HepG2 (cell line): Measurements from ENCODE around the gene CA7. TPM values are rescaled to one million over a fixed set of nuclear protein-coding genes. Genes with fewer than 3 reads are reported as not detected.

Experiments used
- ASH2L ChIP-seq: fragments of 300-600, 200-600 bp; sonication (generic); IDR thresholded peaks from 2 replicates; pipeline ENCODE4 v1.7.0; 2017; ENCODE audit warnings: low read depth, mild to moderate bottlenecking, moderate library complexity, mixed read lengths, low read length; ENCODE audit not compliant: insufficient read length
- BRF2 ChIP-seq: sonication (generic); formaldehyde crosslinking; IDR thresholded peaks from 2 replicates; pipeline ENCODE4 v1.8.1; 2022; ENCODE audit warnings: mild to moderate bottlenecking, missing genetic modification reagents
- DNMT1 ChIP-seq: sonication (generic); formaldehyde crosslinking; IDR thresholded peaks from 2 replicates; pipeline ENCODE4 v1.5.1; 2020; ENCODE audit warnings: mild to moderate bottlenecking, missing genetic modification reagents
- E2F5 ChIP-seq: sonication (generic); formaldehyde crosslinking; conservative IDR thresholded peaks from 2 replicates; pipeline ENCODE4 v1.4.0; 2020; ENCODE audit warnings: missing genetic modification reagents
- EP300 ChIP-seq, 3 experiments: sonication (generic) in 1 of 3; formaldehyde crosslinking in 1 of 3; IDR thresholded peaks; 2 replicates each; pipeline versions ENCODE4 v1.5.1 to v1.6.1; 2011 to 2020; ENCODE audit warnings: low read depth in 2 of 3, low read length in 2 of 3, borderline replicate concordance in 1 of 3, improper control_type of control experiment in 1 of 3, mild to moderate bottlenecking in 1 of 3, missing genetic modification reagents in 1 of 3, moderate library complexity in 1 of 3
- IKZF1 ChIP-seq: fragments of 450-650 bp; IDR thresholded peaks from 2 replicates; pipeline ENCODE4 v1.7.1; 2016
- KAT7 ChIP-seq: IDR thresholded peaks from 2 replicates; pipeline ENCODE4 v1.6.1; 2018; ENCODE audit warnings: borderline replicate concordance, missing compliant biosample characterization
- MED13 ChIP-seq: sonication (generic); formaldehyde crosslinking; IDR thresholded peaks from 2 replicates; pipeline ENCODE4 v1.5.0; 2020; ENCODE audit warnings: missing genetic modification reagents
- NR2F6 ChIP-seq, 2 experiments: IDR thresholded peaks; 2 replicates each; pipeline ENCODE4 v1.6.1; 2016; ENCODE audit warnings: antibody characterized with exemption in 1 of 2, mild to moderate bottlenecking in 1 of 2
- PRPF4 ChIP-seq: fragments of 200-400 bp; formaldehyde crosslinking; IDR thresholded peaks from 2 replicates; pipeline ENCODE4 v1.6.1; 2016; ENCODE audit warnings: low read length, low read depth; ENCODE audit not compliant: poor library complexity, severe bottlenecking
- SCMH1 ChIP-seq: sonication (generic); formaldehyde crosslinking; IDR thresholded peaks from 2 replicates; pipeline ENCODE4 v1.9.0; 2021; ENCODE audit warnings: missing genetic modification reagents, mild to moderate bottlenecking, borderline replicate concordance
- SKIL ChIP-seq: sonication (generic); formaldehyde crosslinking; IDR thresholded peaks from 2 replicates; pipeline ENCODE4 v1.8.0; 2022; ENCODE audit warnings: missing genetic modification reagents, mild to moderate bottlenecking, moderate library complexity, borderline replicate concordance
- THYN1 ChIP-seq: sonication (generic); formaldehyde crosslinking; IDR thresholded peaks from 2 replicates; pipeline ENCODE4 v1.8.1; 2023; ENCODE audit warnings: low read depth, mild to moderate bottlenecking, moderate library complexity, missing genetic modification reagents, borderline replicate concordance
- ZNF550 ChIP-seq: sonication (generic); formaldehyde crosslinking; IDR thresholded peaks from 2 replicates; pipeline ENCODE4 v1.4.0; 2020; ENCODE audit warnings: mild to moderate bottlenecking, missing genetic modification reagents, borderline replicate concordance
- ZNF552 ChIP-seq: sonication (generic); formaldehyde crosslinking; IDR thresholded peaks from 2 replicates; pipeline ENCODE4 v1.9.0; 2022; ENCODE audit warnings: missing genetic modification reagents, mild to moderate bottlenecking, borderline replicate concordance
- ZNF687 ChIP-seq: sonication (generic); formaldehyde crosslinking; IDR thresholded peaks from 2 replicates; pipeline ENCODE4 v1.5.1; 2020; ENCODE audit warnings: mild to moderate bottlenecking, missing genetic modification reagents, moderate library complexity
- ZNF800 ChIP-seq: sonication (generic); formaldehyde crosslinking; IDR thresholded peaks from 2 replicates; pipeline ENCODE4 v1.4.0; 2020; ENCODE audit warnings: missing genetic modification reagents
- polyA plus RNA-seq, 8 experiments: library from polyadenylated mRNA; depleted of rRNA in 3 of 8; stranded (reverse) in 7 of 8; unstranded in 1 of 8; fragments of >200 nt; fragmentation: Illumina TruSeq in 4 of 8; extraction: Trizol in 4 of 8; gene quantifications; 2 replicates each; pipeline versions ENCODE4 v1.2.1 to v1.2.3, GENCODE V29; 2011 to 2016; ENCODE audit warnings: low read depth in 4 of 8, missing spikeins in 1 of 8, mixed read lengths in 1 of 8; ENCODE audit not compliant: insufficient read depth in 1 of 8
- total RNA-seq, 5 experiments: library from RNA; depleted of rRNA; stranded (reverse); fragments of >200 nt; fragmentation: Illumina TruSeq; extraction: Trizol; gene quantifications; 2 replicates each; pipeline ENCODE4 v1.2.3, GENCODE V29; 2016; ENCODE audit warnings: low read depth in 1 of 5

Gene CA7
- total and polyA plus RNA-seq, 2 of the 13 experiments (the other 11 are each of a cell fraction or from before 2014, with no cell fraction given): not detected

GRCh38 chr16:66872943-66873684, 28.9 kb downstream of the CA7 start (continued):
- no peak for TF ChIP-seq SKIL
- 0 out of 2 replicates have a peak, but pooled peaks have one; percentile 69 for TF ChIP-seq KAT7
- TF ChIP-seq IKZF1: no peak
- TF ChIP-seq SCMH1 (CRISPR knock-in tag): no peak
- TF ChIP-seq ZNF552 (CRISPR knock-in tag): 0 out of 2 replicates have a peak, but pooled peaks have one; percentile 21
- peak; percentile 97 for TF ChIP-seq ZNF800 (CRISPR knock-in tag)
- TF ChIP-seq THYN1 (CRISPR knock-in tag): 0 out of 2 replicates have a peak, but pooled peaks have one; percentile 54
- TF ChIP-seq ZNF687: peak; percentile 96
- no peak for TF ChIP-seq EP300 (IDR thresholded peaks at IDR 0.05; ENCODE audit: low read depth in 2 of 2, low read length in 2 of 2)
- TF ChIP-seq EP300 (CRISPR knock-in tag; IDR thresholded peaks at IDR 0.05; ENCODE audit: borderline replicate concordance): no peak
- TF ChIP-seq BRF2 (CRISPR knock-in tag): no peak
- TF ChIP-seq MED13 (CRISPR knock-in tag): no peak
- TF ChIP-seq DNMT1: 0 out of 2 replicates have a peak, but pooled peaks have one; percentile 60
- no peak for TF ChIP-seq NR2F6 (IDR thresholded peaks at IDR 0.05)
- peak; percentile 70; the same call in 1 of the 2 replicates for TF ChIP-seq NR2F6 (CRISPR knock-in tag; IDR thresholded peaks at IDR 0.05)
- TF ChIP-seq ZNF550: no peak
- no peak for TF ChIP-seq E2F5 (CRISPR knock-in tag)
- TF ChIP-seq PRPF4: no peak
- peak; percentile 65 for TF ChIP-seq ASH2L
